A549 (cell line): ENCODE data around the gene TFR2. TPM values are rescaled to one million over a fixed set of nuclear protein-coding genes. Genes with fewer than 3 reads are reported as not detected.

ENCODE experiments used
- ATAC-seq, 2 experiments: fragments of 200-7000 bp in 1 of 2; fragments of >200 bp in 1 of 2; cut with Nextera tagmentation in 1 of 2; cut with Tn5 transposase in 1 of 2; 3 replicates each; pipeline versions ENCODE4 v1.8.0 to v1.9.1; 2018 to 2020; ENCODE audit warnings: mild to moderate bottlenecking in 1 of 2, moderate library complexity in 1 of 2
- CTCF ChIA-PET: fragments of 300-600 bp; sonication (Branson Sonifier 250); formaldehyde crosslinking; extraction: SDS; loops from one replicate; lab custom pipeline; 2021; ENCODE audit warnings: antibody characterized with exemption, inconsistent platforms; lab: Yijun Ruan, JAX
- POLR2A ChIA-PET: fragments of 350-600 bp; formaldehyde crosslinking; extraction: SDS; loops from one replicate; lab custom pipeline; 2021; ENCODE audit warnings: antibody characterized with exemption, inconsistent platforms; lab: Yijun Ruan, JAX
- DNase-seq, 2 experiments: peaks; one replicate each; pipeline versions ENCODE4 v3.0.0 to v3.0.0-alpha.2; 2011 to 2016; ENCODE audit warnings: low read depth in 1 of 2, low spot score in 1 of 2
- FAIRE-seq: peaks from 2 replicates; lab custom pipeline; 2011; peaks lifted over from hg19 to GRCh38; lab: Jason Lieb, UNC
- H3K27ac ChIP-seq, 2 experiments: fragments of >200 bp; sonication (Bioruptor Twin); formaldehyde crosslinking; 3 replicates each; pipeline ENCODE4 v1.5.1; 2016 to 2017
- H3K4me1 ChIP-seq: fragments of >200 bp; sonication (Bioruptor Twin); formaldehyde crosslinking; 3 replicates; pipeline ENCODE4 v1.6.1; 2016
- H3K4me2 ChIP-seq: fragments of >200 bp; sonication (Bioruptor Twin); formaldehyde crosslinking; 3 replicates; pipeline ENCODE4 v1.6.1; 2016
- H3K4me3 ChIP-seq: fragments of >200 bp; sonication (Bioruptor Twin); formaldehyde crosslinking; 3 replicates; pipeline ENCODE4 v1.5.1; 2016
- H3K9me3 ChIP-seq: fragments of >200 bp; sonication (Bioruptor Twin); formaldehyde crosslinking; 3 replicates; pipeline ENCODE4 v1.6.1; 2016
- CEBPB ChIP-seq, 2 experiments: fragments of >200 bp in 1 of 2; sonication (Bioruptor Twin) in 1 of 2; formaldehyde crosslinking in 1 of 2; IDR thresholded peaks; 2 replicates each; pipeline ENCODE4 v1.6.1; 2012 to 2016
- CHD4 ChIP-seq: fragments of 200-600 bp; sonication (generic); IDR thresholded peaks from 2 replicates; pipeline ENCODE4 v1.6.1; 2016; ENCODE audit warnings: antibody characterized with exemption, mild to moderate bottlenecking, borderline replicate concordance
- EHF ChIP-seq: fragments of 250-450 bp; sonication (Bioruptor Pico); IDR thresholded peaks from 2 replicates; pipeline ENCODE4 v1.5.0; 2020; ENCODE audit warnings: mild to moderate bottlenecking
- EP300 ChIP-seq, 2 experiments: fragments of >200 bp; sonication (Bioruptor Twin); formaldehyde crosslinking; IDR thresholded peaks; 2 replicates in 1 of 2; 3 replicates in 1 of 2; pipeline ENCODE4 v1.6.1; 2016 to 2017
- ESRRA ChIP-seq: fragments of 150-350 bp; IDR thresholded peaks from 2 replicates; pipeline ENCODE4 v1.6.1; 2014; ENCODE audit warnings: mild to moderate bottlenecking, low read length, borderline replicate concordance
- FOSB ChIP-seq: fragments of 250-450 bp; sonication (Bioruptor Pico); IDR thresholded peaks from 2 replicates; pipeline ENCODE4 v1.5.0; 2020; ENCODE audit warnings: mild to moderate bottlenecking, moderate library complexity
- FOSL2 ChIP-seq, 2 experiments: fragments of 450-650 bp in 1 of 2; fragments of >200 bp in 1 of 2; sonication (Bioruptor Twin) in 1 of 2; formaldehyde crosslinking; IDR thresholded peaks; 2 replicates each; pipeline versions ENCODE4 v1.5.0 to v1.6.1; 2016 to 2020; ENCODE audit warnings: mild to moderate bottlenecking in 1 of 2, moderate library complexity in 1 of 2
- GATA3 ChIP-seq: IDR thresholded peaks from 2 replicates; pipeline ENCODE4 v1.6.1; 2012; ENCODE audit warnings: borderline replicate concordance
- HEYL ChIP-seq: fragments of 250-450 bp; sonication (Bioruptor Pico); IDR thresholded peaks from 2 replicates; pipeline ENCODE4 v1.8.0; 2021; ENCODE audit warnings: mild to moderate bottlenecking, moderate library complexity
- HOXA7 ChIP-seq: fragments of 250-450 bp; sonication (Bioruptor Pico); IDR thresholded peaks from 2 replicates; pipeline ENCODE4 v1.5.0; 2020; ENCODE audit warnings: mild to moderate bottlenecking, moderate library complexity
- JUN ChIP-seq, 2 experiments: fragments of >200 bp; sonication (Bioruptor Twin); formaldehyde crosslinking; IDR thresholded peaks; 2 replicates in 1 of 2; 3 replicates in 1 of 2; pipeline ENCODE4 v1.6.1; 2016 to 2017
- KDM1A ChIP-seq: fragments of 200-600 bp; sonication (generic); IDR thresholded peaks from 2 replicates; pipeline ENCODE4 v1.6.1; 2016; ENCODE audit warnings: low read depth, mild to moderate bottlenecking
- KDM5A ChIP-seq: fragments of 200-600 bp; sonication (generic); IDR thresholded peaks from 2 replicates; pipeline ENCODE4 v1.6.1; 2016; ENCODE audit warnings: antibody characterized with exemption, mild to moderate bottlenecking
- MAFK ChIP-seq: fragments of 450-650 bp; IDR thresholded peaks from 2 replicates; pipeline ENCODE4 v1.6.1; 2014; ENCODE audit not compliant: partially characterized antibody
- MYC ChIP-seq: IDR thresholded peaks from 2 replicates; pipeline ENCODE4 v1.6.1; 2012; ENCODE audit warnings: mild to moderate bottlenecking, inconsistent platforms, low read length, improper control_type of control experiment, borderline replicate concordance
- RAD21 ChIP-seq, 2 experiments: fragments of >200 bp in 1 of 2; sonication (Bioruptor Twin) in 1 of 2; formaldehyde crosslinking in 1 of 2; IDR thresholded peaks in 1 of 2; conservative IDR thresholded peaks in 1 of 2; 2 replicates in 1 of 2; 3 replicates in 1 of 2; pipeline ENCODE4 v1.6.1; 2012 to 2018; ENCODE audit warnings: inconsistent platforms in 1 of 2
- RFX5 ChIP-seq: fragments of 450-650 bp; IDR thresholded peaks from 2 replicates; pipeline ENCODE4 v1.7.1; 2014; ENCODE audit warnings: antibody characterized with exemption, mild to moderate bottlenecking, moderate library complexity
- RNF2 ChIP-seq: fragments of 200-600 bp; sonication (generic); IDR thresholded peaks from 2 replicates; pipeline ENCODE4 v1.6.1; 2016; ENCODE audit warnings: low read depth, mild to moderate bottlenecking, antibody characterized with exemption, moderate library complexity, borderline replicate concordance
- SMC3 ChIP-seq: fragments of >200 bp; sonication (Bioruptor Twin); formaldehyde crosslinking; IDR thresholded peaks from 3 replicates; pipeline ENCODE4 v1.6.1; 2018; ENCODE audit warnings: inconsistent platforms
- TP53 ChIP-seq: fragments of 250-450 bp; sonication (Bioruptor Pico); IDR thresholded peaks from 2 replicates; pipeline ENCODE4 v1.5.0; 2021; ENCODE audit warnings: mild to moderate bottlenecking, moderate library complexity
- ZC3H11A ChIP-seq: fragments of 450-650 bp; IDR thresholded peaks from 2 replicates; pipeline ENCODE4 v1.6.1; 2014; ENCODE audit warnings: antibody characterized with exemption, mild to moderate bottlenecking
- ZFP36 ChIP-seq: fragments of 450-650 bp; IDR thresholded peaks from 2 replicates; pipeline ENCODE4 v1.6.1; 2014; ENCODE audit warnings: borderline replicate concordance; ENCODE audit not compliant: partially characterized antibody
- WGBS: methylation state at CpG from one replicate; pipeline ENCODE4 v1.1.6; 2017; ENCODE audit errors: missing lambda C conversion rate; 5-methylcytosine and 5-hydroxymethylcytosine counted together
- polyA plus RNA-seq, 4 experiments: library from polyadenylated mRNA; depleted of rRNA in 3 of 4; stranded (reverse); fragments of >200 nt; fragmentation: RNase III in 1 of 4; extraction: RNeasy Plus Mini Kit Qiagen cat#74134 plus additional on column Dnase treatment in 1 of 4; gene quantifications; 2 replicates in 3 of 4; 3 replicates in 1 of 4; pipeline ENCODE4 v1.2.3, GENCODE V29; 2011 to 2017
- TF ChIP-seq, protein P1 (sequence below): fragments of 150-350 bp; IDR thresholded peaks from 2 replicates; pipeline ENCODE4 v1.6.1; 2014; ENCODE audit warnings: low read depth, mild to moderate bottlenecking, low read length
- TF ChIP-seq, protein P2 (sequence below): fragments of >200 bp; sonication (Bioruptor Twin); formaldehyde crosslinking; IDR thresholded peaks from 3 replicates; pipeline ENCODE4 v1.6.1; 2016
- TF ChIP-seq, protein P3 (sequence below): fragments of >200 bp; sonication (Bioruptor Twin); formaldehyde crosslinking; IDR thresholded peaks from 3 replicates; pipeline ENCODE4 v1.5.1; 2016
- TF ChIP-seq, protein P4 (sequence below): IDR thresholded peaks from 2 replicates; pipeline ENCODE4 v1.6.1; 2012

Gene TFR2
- polyA plus RNA-seq, 2 of the 4 experiments (the other 2 are of a cell fraction): 1.1 to 2.5 TPM

DNA sequence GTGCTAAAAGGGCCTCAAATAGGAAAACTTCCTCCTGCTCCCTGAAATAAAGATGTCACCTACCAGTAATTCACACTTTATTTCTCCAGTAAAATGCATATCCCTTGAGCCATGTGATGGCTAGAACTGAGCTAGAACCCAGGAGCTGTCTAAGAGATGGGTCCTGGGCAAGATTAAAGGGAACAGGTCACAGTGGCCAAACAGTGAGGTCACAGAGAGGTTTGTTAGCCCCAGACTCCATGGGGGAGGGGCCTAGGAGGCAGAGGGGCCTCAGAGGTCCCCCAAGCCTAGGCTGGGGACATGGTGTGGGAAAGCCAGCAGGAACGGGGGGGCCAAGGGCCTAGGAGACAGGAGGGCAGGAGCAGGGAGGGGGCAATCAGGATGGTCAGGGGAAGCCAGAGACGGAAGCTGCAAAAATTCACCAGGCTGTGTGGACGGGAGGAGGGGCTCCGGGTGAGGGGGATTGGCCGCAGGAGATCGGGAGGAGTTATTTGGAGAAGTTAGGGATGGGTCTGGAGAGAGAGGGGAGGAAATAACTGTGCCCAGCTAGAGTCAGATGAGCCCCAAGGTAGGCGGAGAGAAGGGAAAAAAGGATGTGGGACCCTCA, 51.9 kb downstream of the TFR2 start:
- peaks cover 9% of the 10 kb centered on the region for H3K4me1 ChIP-seq
- no peak overlapping the region for H3K4me2 ChIP-seq
- ChIA-PET CTCF (interaction anchor here (0.6 to 10.1 kb wide), 22 partner anchors 9 to 263 kb away, joined by 3 to 135 read pairs (median 5); partner anchors contain the start of genes MOSPD3 and PCOLCE), POLR2A (interaction anchor here (0.9 to 1.2 kb wide), 2 partner anchors 23 to 160 kb away, joined by 4 read pairs; partner anchors contain the start of genes MEPCE and MOSPD3)
- WGBS: 80% methylated on average over 7 of the region's 7 CpGs
- ATAC-seq (no peak), DNase-seq (no peak), FAIRE-seq (no peak)
- no peak overlapping the region for H3K27ac ChIP-seq
- TF ChIP-seq GATA3 (no peak), MAFK (no peak), EP300 (IDR thresholded peaks at IDR 0.05) (no peak), EHF (CRISPR knock-in tag) (no peak), RFX5 (no peak), ZC3H11A (no peak), RAD21 (conservative IDR thresholded peaks at IDR 0.05 in 1 of 2, IDR thresholded peaks at IDR 0.05 in 1 of 2) (no peak)
- TF ChIP-seq, protein P1, sequence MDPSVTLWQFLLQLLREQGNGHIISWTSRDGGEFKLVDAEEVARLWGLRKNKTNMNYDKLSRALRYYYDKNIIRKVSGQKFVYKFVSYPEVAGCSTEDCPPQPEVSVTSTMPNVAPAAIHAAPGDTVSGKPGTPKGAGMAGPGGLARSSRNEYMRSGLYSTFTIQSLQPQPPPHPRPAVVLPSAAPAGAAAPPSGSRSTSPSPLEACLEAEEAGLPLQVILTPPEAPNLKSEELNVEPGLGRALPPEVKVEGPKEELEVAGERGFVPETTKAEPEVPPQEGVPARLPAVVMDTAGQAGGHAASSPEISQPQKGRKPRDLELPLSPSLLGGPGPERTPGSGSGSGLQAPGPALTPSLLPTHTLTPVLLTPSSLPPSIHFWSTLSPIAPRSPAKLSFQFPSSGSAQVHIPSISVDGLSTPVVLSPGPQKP: no peak
- no peak overlapping the region for H3K4me3 ChIP-seq
- no peaks in the 10 kb centered on the region for H3K9me3 ChIP-seq

DNA sequence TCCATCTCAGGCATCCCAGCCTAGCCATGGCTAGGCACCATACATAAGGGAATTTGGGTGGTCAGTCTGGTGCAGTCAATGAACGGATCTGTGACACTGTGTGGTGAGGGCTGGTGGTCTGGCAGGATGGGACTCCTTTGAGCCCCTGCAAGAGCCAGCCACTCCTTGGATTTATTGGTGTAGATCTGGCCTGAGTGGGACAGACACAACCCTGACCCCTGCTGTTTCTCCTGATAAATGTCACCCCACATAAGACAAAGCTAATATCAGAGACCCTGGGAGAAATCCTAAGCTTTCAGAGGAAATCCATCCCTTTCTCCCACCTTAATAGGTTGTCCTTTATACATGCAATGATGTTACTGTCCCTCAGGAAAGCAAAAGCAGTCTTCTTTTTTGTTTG, 52.9 kb downstream of the TFR2 start:
- peak in 1 of 2 experiments; percentile 45 for DNase-seq

DNA sequence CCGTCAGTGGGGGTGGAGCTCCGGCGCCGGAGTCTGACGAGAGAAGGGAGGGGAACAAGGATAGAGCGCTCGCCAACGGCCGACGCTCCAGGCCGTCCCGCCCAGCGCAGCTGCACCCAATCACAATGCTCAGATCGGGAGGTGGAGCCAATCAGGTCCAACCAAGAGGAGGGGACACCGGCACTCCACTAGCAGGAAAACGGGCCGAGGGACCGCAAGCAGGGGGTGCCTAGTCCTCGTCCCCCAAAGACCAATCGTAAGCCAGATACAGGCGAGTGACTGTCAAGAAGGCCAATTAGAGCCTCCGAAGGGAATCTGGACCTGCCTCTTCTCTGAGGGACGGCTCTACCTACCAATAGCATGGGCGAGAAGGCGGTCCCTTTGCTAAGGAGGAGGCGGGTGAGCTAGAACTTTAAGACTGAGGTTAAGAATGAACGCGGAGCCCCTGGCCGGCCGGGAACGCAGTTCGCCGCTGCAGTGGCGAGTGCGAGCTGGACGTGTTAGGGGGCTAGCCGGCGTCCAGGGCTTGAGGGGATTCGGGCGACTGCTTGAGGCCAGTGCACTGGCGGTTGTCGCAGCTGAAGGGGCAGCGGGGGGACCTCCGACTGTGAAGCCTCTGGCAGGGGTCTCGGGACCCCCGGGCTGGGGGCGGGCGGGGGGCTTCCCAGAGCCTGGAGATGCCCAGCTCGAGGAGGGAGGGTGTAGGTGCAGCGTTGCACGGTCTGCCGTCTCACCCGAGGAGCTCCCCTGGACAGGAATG, 54.9 kb downstream of the TFR2 start, which contains the start of gene FBXO24:
Gene FBXO24 (plus strand): TSS at position 63 of the 760 bp plus-strand sequence. CDS start 298 bp downstream, at position 361.
- Histone ChIP-seq H3K9me3 (no peaks in the 10 kb centered on the region), H3K4me1 (peaks cover 15% of the 10 kb centered on the region), H3K27ac (peak within 1 kb of the TSS; percentile 95 to 99), H3K4me3 (peak within 1 kb of the TSS; percentile 99), H3K4me2 (peak within 1 kb of the TSS; percentile 96)
- DNase-seq (peak; percentile 100), FAIRE-seq (peak; percentile 99), ATAC-seq (peak; percentile 88 to 95)
- 2% methylated on average over 34 of the region's 53 CpGs for WGBS
- ChIA-PET CTCF (interaction anchor here (0.9 to 10.1 kb wide), 12 partner anchors 8 to 139 kb away, joined by 3 to 135 read pairs (median 4); partner anchors contain the start of gene POP7), POLR2A (interaction anchor here (0.5 to 2.4 kb wide), 38 partner anchors 10 to 558 kb away, joined by 3 to 28 read pairs (median 4); partner anchors contain the start of genes AGFG2, GNB2, MEPCE and MOSPD3)
- no peak for TF ChIP-seq KDM1A
- TF ChIP-seq CEBPB (IDR thresholded peaks at IDR 0.05): no peak
- peak in 1 of 2 experiments; percentile 53; a peak in 2 of 5 replicates for TF ChIP-seq JUN (IDR thresholded peaks at IDR 0.05)
- TF ChIP-seq RAD21 (conservative IDR thresholded peaks at IDR 0.05 in 1 of 2, IDR thresholded peaks at IDR 0.05 in 1 of 2): no peak
- TF ChIP-seq RNF2: no peak
- TF ChIP-seq FOSL2 (IDR thresholded peaks at IDR 0.05): no peak
- TF ChIP-seq FOSL2 (CRISPR knock-in tag; IDR thresholded peaks at IDR 0.05): no peak
- no peak for TF ChIP-seq HEYL
- TF ChIP-seq ESRRA: no peak
- no peak for TF ChIP-seq CHD4
- TF ChIP-seq FOSB (CRISPR knock-in tag): no peak
- no peak for TF ChIP-seq ZFP36
- TF ChIP-seq KDM5A: no peak
- no peak for TF ChIP-seq MYC
- TF ChIP-seq, protein P2, sequence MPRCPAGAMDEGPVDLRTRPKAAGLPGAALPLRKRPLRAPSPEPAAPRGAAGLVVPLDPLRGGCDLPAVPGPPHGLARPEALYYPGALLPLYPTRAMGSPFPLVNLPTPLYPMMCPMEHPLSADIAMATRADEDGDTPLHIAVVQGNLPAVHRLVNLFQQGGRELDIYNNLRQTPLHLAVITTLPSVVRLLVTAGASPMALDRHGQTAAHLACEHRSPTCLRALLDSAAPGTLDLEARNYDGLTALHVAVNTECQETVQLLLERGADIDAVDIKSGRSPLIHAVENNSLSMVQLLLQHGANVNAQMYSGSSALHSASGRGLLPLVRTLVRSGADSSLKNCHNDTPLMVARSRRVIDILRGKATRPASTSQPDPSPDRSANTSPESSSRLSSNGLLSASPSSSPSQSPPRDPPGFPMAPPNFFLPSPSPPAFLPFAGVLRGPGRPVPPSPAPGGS: no peak
- no peak for TF ChIP-seq HOXA7 (CRISPR knock-in tag)
- peak; percentile 83 for TF ChIP-seq RFX5

More for the DNA sequence above, 52.9 kb downstream of the TFR2 start:
- peaks cover 15% of the 10 kb centered on the region for H3K4me1 ChIP-seq
- TF ChIP-seq SMC3 (peak; percentile 43; the same call in 2 of the 3 replicates), TP53 (CRISPR knock-in tag) (no peak), RAD21 (conservative IDR thresholded peaks at IDR 0.05 in 1 of 2, IDR thresholded peaks at IDR 0.05 in 1 of 2) (peak; percentile 34 to 35; a peak in 3 of 5 replicates)
- TF ChIP-seq, protein P3, sequence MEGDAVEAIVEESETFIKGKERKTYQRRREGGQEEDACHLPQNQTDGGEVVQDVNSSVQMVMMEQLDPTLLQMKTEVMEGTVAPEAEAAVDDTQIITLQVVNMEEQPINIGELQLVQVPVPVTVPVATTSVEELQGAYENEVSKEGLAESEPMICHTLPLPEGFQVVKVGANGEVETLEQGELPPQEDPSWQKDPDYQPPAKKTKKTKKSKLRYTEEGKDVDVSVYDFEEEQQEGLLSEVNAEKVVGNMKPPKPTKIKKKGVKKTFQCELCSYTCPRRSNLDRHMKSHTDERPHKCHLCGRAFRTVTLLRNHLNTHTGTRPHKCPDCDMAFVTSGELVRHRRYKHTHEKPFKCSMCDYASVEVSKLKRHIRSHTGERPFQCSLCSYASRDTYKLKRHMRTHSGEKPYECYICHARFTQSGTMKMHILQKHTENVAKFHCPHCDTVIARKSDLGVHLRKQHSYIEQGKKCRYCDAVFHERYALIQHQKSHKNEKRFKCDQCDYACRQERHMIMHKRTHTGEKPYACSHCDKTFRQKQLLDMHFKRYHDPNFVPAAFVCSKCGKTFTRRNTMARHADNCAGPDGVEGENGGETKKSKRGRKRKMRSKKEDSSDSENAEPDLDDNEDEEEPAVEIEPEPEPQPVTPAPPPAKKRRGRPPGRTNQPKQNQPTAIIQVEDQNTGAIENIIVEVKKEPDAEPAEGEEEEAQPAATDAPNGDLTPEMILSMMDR: peak; percentile 43
- TF ChIP-seq, protein P4, sequence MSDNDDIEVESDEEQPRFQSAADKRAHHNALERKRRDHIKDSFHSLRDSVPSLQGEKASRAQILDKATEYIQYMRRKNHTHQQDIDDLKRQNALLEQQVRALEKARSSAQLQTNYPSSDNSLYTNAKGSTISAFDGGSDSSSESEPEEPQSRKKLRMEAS: no peak
- ChIA-PET CTCF (interaction anchor here (0.6 to 10.1 kb wide), 25 partner anchors 10 to 1299 kb away, joined by 3 to 135 read pairs (median 4); partner anchors contain the start of genes MOSPD3 and PCOLCE), POLR2A (interaction anchor here (0.5 to 1.2 kb wide), 3 partner anchors 24 to 159 kb away, joined by 4 to 5 read pairs (median 4); partner anchors contain the start of genes MEPCE and MOSPD3)
- H3K9me3 ChIP-seq: no peaks in the 10 kb centered on the region
- no peak overlapping the region for H3K4me2 ChIP-seq
- no peak overlapping the region for H3K27ac ChIP-seq
- no peak for ATAC-seq
- H3K4me3 ChIP-seq: no peak overlapping the region
- 40% methylated on average over 1 of the region's 1 CpG for WGBS
- no peak for FAIRE-seq
